GM12878 (cell line): ENCODE data around the gene RXRG. TPM values are rescaled to one million over a fixed set of nuclear protein-coding genes. Genes with fewer than 3 reads are reported as not detected.

Experiments
- ATAC-seq: fragments of 200-7000 bp; cut with Tn5 transposase; 3 replicates; pipeline ENCODE4 v1.9.1; 2020; ENCODE audit warnings: mild to moderate bottlenecking, moderate library complexity
- BruUV-seq: library from RNA; stranded (reverse); fragments of 400-500 nt; replicated peaks from 2 replicates; lab custom pipeline; 2021; lab: Mats Ljungman, UMichigan
- CTCF ChIA-PET: fragments of 300-600 bp; sonication (Branson Sonifier 250); formaldehyde crosslinking; extraction: SDS; loops from one replicate; lab custom pipeline; 2021; ENCODE audit warnings: inconsistent platforms; lab: Yijun Ruan, JAX
- POLR2A ChIA-PET: fragments of 350-600 bp; formaldehyde crosslinking; extraction: SDS; loops from one replicate; lab custom pipeline; 2021; ENCODE audit warnings: inconsistent platforms; lab: Charles Lee
- RAD21 ChIA-PET: fragments of 300-600 bp; sonication (Branson Sonifier 250); formaldehyde crosslinking; loops from one replicate; lab custom pipeline; 2023; ENCODE audit warnings: antibody characterized with exemption; ENCODE audit not compliant: unreplicated experiment; lab: Charles Lee
- SMC1A ChIA-PET: fragments of 300-600 bp; sonication (Branson Sonifier 250); formaldehyde crosslinking; loops from one replicate; lab custom pipeline; 2023; ENCODE audit not compliant: unreplicated experiment, uncharacterized antibody; lab: Charles Lee
- DNase-seq: peaks from one replicate; pipeline ENCODE4 v3.0.0-alpha.2; 2011; ENCODE audit warnings: low read depth, low spot score
- FAIRE-seq: peaks from 3 replicates; lab custom pipeline; 2011; peaks lifted over from hg19 to GRCh38; lab: Jason Lieb, UNC
- H2AFZ ChIP-seq: 2 replicates; pipeline ENCODE4 v1.6.0; 2011; ENCODE audit warnings: low read depth, low read length, control low read depth; ENCODE audit not compliant: control insufficient read depth
- H3K27ac ChIP-seq: 2 replicates; pipeline ENCODE4 v1.5.1; 2011; ENCODE audit warnings: control low read depth; ENCODE audit not compliant: control insufficient read depth, insufficient read depth
- H3K27me3 ChIP-seq, 2 experiments: replicated peaks in 1 of 2; 2 replicates each; pipeline versions ENCODE4 v1.6.0 to v1.6.1; 2011; ENCODE audit warnings: low read length in 1 of 2; ENCODE audit not compliant: control insufficient read depth in 2 of 2, insufficient read depth in 2 of 2
- H3K36me3 ChIP-seq, 2 experiments: 2 replicates each; pipeline ENCODE4 v1.5.1; 2011; ENCODE audit warnings: low read length in 1 of 2; ENCODE audit not compliant: control insufficient read depth in 2 of 2, insufficient read depth in 2 of 2
- H3K4me1 ChIP-seq: 2 replicates; pipeline ENCODE4 v1.6.1; 2011; ENCODE audit warnings: mild to moderate bottlenecking, low read length, moderate library complexity, mixed read lengths; ENCODE audit not compliant: control insufficient read depth, insufficient read depth
- H3K4me2 ChIP-seq: 2 replicates; pipeline ENCODE4 v1.6.0; 2011; ENCODE audit warnings: control low read depth; ENCODE audit not compliant: control insufficient read depth, insufficient read depth
- H3K4me3 ChIP-seq: fragments of 200-600 bp; sonication (generic); 2 replicates; pipeline ENCODE4 v1.5.1; 2016
- H3K79me2 ChIP-seq: 2 replicates; pipeline ENCODE4 v1.6.0; 2011; ENCODE audit warnings: low read length; ENCODE audit not compliant: control insufficient read depth, insufficient read depth
- H3K9ac ChIP-seq: 2 replicates; pipeline ENCODE4 v1.8.0; 2011; ENCODE audit warnings: low read length, control low read depth, mixed read lengths; ENCODE audit not compliant: control insufficient read depth, insufficient read depth
- H3K9me3 ChIP-seq: replicated peaks from 3 replicates; pipeline ENCODE4 v1.5.1; 2011; ENCODE audit warnings: mild to moderate bottlenecking, low read length; ENCODE audit not compliant: control insufficient read depth, insufficient read depth
- H4K20me1 ChIP-seq: 2 replicates; pipeline ENCODE4 v1.6.0; 2011; ENCODE audit not compliant: control insufficient read depth, insufficient read depth
- GATAD2B ChIP-seq: fragments of 450-650 bp; conservative IDR thresholded peaks from 2 replicates; pipeline ENCODE4 v1.6.1; 2017; ENCODE audit warnings: low read depth, mild to moderate bottlenecking, moderate library complexity
- LARP7 ChIP-seq: fragments of 450-650 bp; IDR thresholded peaks from 2 replicates; pipeline ENCODE4 v1.6.1; 2017; ENCODE audit warnings: mild to moderate bottlenecking
- MTA2 ChIP-seq: fragments of 450-650 bp; IDR thresholded peaks from 2 replicates; pipeline ENCODE4 v1.6.1; 2016; ENCODE audit warnings: low read depth, mild to moderate bottlenecking, moderate library complexity
- ZNF384 ChIP-seq: IDR thresholded peaks from 2 replicates; pipeline ENCODE4 v1.6.1; 2012; ENCODE audit warnings: low read depth, mild to moderate bottlenecking, low read length, improper control_type of control experiment, borderline replicate concordance
- WGBS: methylation state at CpG from one replicate; pipeline ENCODE4 v1.1.6; 2016; ENCODE audit warnings: low lambda C conversion rate; ENCODE audit not compliant: insufficient replicate concordance, insufficient coverage; ENCODE audit errors: missing lambda C conversion rate; 5-methylcytosine and 5-hydroxymethylcytosine counted together
- in situ Hi-C: fragments of 300-500 bp; cut with MboI; formaldehyde crosslinking; loops from 9 replicates; pipeline ENCODE4 v1.14.3; 2018; ENCODE audit warnings: mixed read lengths
- intact Hi-C: fragments of 100-400 bp; cut with micrococcal nuclease; formaldehyde crosslinking; loops from one replicate; pipeline ENCODE4 v1.14.2; 2022; ENCODE audit not compliant: unreplicated experiment
- polyA plus RNA-seq, 11 experiments: library from polyadenylated mRNA; depleted of rRNA in 4 of 11; unstranded in 6 of 11; stranded (reverse) in 5 of 11; fragments of >200 nt; fragmentation: Nextera tagmentation in 4 of 11; fragmentation: Illumina TruSeq in 1 of 11; extraction: Ambion mirVana in 4 of 11; extraction: Trizol in 1 of 11; gene quantifications; 1 replicate in 1 of 11; 2 replicates in 10 of 11; pipeline versions ENCODE4 v1.2.1 to v1.2.3, GENCODE V29; 2011 to 2016; ENCODE audit warnings: inconsistent platforms in 2 of 11, missing spikeins in 2 of 11, low read depth in 1 of 11
- total RNA-seq, 4 experiments: library from RNA; depleted of rRNA in 3 of 4; stranded (reverse); fragments of >200 nt in 3 of 4; fragmentation: Illumina TruSeq in 1 of 4; extraction: Trizol in 1 of 4; gene quantifications; 2 replicates each; pipeline versions ENCODE4 v1.2.1 to v1.2.3, GENCODE V29; 2013 to 2021
- TF ChIP-seq, protein P1 (sequence below): IDR thresholded peaks from 2 replicates; pipeline ENCODE4 v1.6.1; 2011; ENCODE audit warnings: borderline replicate concordance, low read depth, mild to moderate bottlenecking, moderate library complexity, low read length; ENCODE audit not compliant: insufficient read depth, poor library complexity, severe bottlenecking
- TF ChIP-seq, protein P2 (sequence below): fragments of 450-650 bp; IDR thresholded peaks from 2 replicates; pipeline ENCODE4 v1.6.1; 2017; ENCODE audit warnings: mild to moderate bottlenecking, moderate library complexity
- TF ChIP-seq, protein P3 (sequence below): fragments of 450-650 bp; IDR thresholded peaks from 2 replicates; pipeline ENCODE4 v1.6.1; 2018; ENCODE audit warnings: borderline replicate concordance, mild to moderate bottlenecking; ENCODE audit not compliant: partially characterized antibody

Gene RXRG
- total and polyA plus RNA-seq, 10 of the 15 experiments (the other 5 are each of a cell fraction or from before 2014, with no cell fraction given) = 0.10 TPM; not detected in 9

DNA sequence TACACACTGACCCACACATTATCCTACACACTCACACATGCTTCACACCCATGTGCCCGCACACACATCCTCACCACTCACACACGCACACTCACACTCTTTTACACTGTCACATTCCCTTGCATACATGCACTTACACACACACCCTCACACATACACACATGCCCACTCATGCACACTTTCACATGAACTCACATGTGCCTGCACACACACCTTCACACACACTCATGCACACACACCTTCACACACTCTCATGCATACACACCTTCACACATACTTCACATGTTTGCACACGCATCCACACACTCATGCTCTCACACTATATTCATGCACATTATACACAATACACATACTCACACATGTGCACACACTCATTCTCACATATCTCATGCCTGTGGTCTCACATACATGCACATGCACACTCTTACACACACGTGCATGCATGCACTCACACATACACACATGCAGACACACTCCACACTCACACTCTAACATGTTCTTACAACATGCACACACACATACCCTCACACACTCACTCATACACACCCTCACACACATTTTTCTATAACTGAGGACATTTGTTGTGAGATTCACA, 42.3 kb downstream of the RXRG start:
- SMC1A ChIA-PET = interaction anchor here (1.5 to 1.8 kb wide), 3 partner anchors 190 to 511 kb away, joined by 3 to 5 read pairs (median 4); no protein-coding TSS in a partner anchor
- Histone ChIP-seq H3K27me3 (peaks cover 0 to 3% of the 10 kb centered on the region in 2 experiments; a peak in 3 of 4 replicates), H3K79me2 (no peaks in the 10 kb centered on the region), H3K27ac (no peak overlapping the region), H2AFZ (no peak overlapping the region), H3K4me1 (no peaks in the 10 kb centered on the region), H3K9ac (no peak overlapping the region), H4K20me1 (no peaks in the 10 kb centered on the region), H3K4me2 (no peak overlapping the region), H3K9me3 (no peaks in the 10 kb centered on the region), H3K4me3 (no peak overlapping the region), H3K36me3 (no peaks in the 10 kb centered on the region)
- WGBS = 48% methylated on average over 4 of the region's 4 CpGs
- ATAC-seq = no peak
- no peak for FAIRE-seq
- in situ Hi-C loops (no loop called here), intact Hi-C loops (no loop called here)
- no peak for DNase-seq
- POLR2A ChIA-PET = no interaction called here
- CTCF ChIA-PET = interaction anchor here (0.9 to 3.6 kb wide), 9 partner anchors 9 to 197 kb away, joined by 3 to 29 read pairs (median 4); no protein-coding TSS in a partner anchor
- TF ChIP-seq, protein P1, sequence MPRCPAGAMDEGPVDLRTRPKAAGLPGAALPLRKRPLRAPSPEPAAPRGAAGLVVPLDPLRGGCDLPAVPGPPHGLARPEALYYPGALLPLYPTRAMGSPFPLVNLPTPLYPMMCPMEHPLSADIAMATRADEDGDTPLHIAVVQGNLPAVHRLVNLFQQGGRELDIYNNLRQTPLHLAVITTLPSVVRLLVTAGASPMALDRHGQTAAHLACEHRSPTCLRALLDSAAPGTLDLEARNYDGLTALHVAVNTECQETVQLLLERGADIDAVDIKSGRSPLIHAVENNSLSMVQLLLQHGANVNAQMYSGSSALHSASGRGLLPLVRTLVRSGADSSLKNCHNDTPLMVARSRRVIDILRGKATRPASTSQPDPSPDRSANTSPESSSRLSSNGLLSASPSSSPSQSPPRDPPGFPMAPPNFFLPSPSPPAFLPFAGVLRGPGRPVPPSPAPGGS = peak; percentile 69
- no peak for TF ChIP-seq LARP7
- BruUV-seq = no TSS peak
- RAD21 ChIA-PET = interaction anchor here (1.4 to 1.5 kb wide), 2 partner anchors 18 to 190 kb away, joined by 3 to 4 read pairs; no protein-coding TSS in a partner anchor

DNA sequence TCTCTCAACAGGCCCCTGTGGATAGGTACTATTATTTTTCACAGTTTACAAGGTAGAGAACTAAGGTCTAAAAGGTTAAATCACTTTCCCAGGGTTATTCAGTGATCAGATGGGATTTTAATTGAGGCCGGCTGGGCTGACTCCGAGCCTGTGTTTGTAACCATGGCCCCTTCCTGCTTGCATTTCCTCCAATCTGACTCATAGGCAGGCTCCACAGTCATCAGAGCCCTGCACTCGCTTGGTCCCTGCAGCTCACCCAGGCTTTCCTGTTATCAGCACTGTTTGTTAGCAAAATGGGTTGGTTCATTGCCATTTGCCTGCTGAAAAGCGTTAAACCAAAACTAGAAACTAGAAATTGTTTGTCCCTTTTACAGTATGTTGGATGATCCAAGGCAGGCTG, 47.0 kb downstream of the RXRG start:
- SMC1A ChIA-PET = no interaction called here
- Histone ChIP-seq H3K4me2 (no peak overlapping the region), H3K79me2 (no peaks in the 10 kb centered on the region), H3K27ac (no peak overlapping the region), H3K9me3 (no peaks in the 10 kb centered on the region), H3K27me3 (peaks cover 0 to under 1% of the 10 kb centered on the region in 2 experiments; a peak in 3 of 4 replicates), H3K4me3 (no peak overlapping the region), H3K4me1 (peaks cover 9% of the 10 kb centered on the region; the same call in 1 of the 2 replicates), H4K20me1 (no peaks in the 10 kb centered on the region), H3K9ac (no peak overlapping the region), H3K36me3 (no peaks in the 10 kb centered on the region), H2AFZ (no peak overlapping the region)
- POLR2A ChIA-PET = no interaction called here
- ATAC-seq (no peak), FAIRE-seq (no peak), DNase-seq (no peak)
- intact Hi-C loops (loop anchor here (10.0 kb wide), 3 partner anchors 257 to 427 kb away; partner anchors contain the start of gene UCK2), in situ Hi-C loops (no loop called here)
- no TSS peak for BruUV-seq
- 3% methylated on average over 4 of the region's 4 CpGs for WGBS
- RAD21 ChIA-PET = no interaction called here
- CTCF ChIA-PET = interaction anchor here (7.0 kb wide), 1 partner anchor 199 kb away, joined by 176 read pairs; no protein-coding TSS in a partner anchor
- TF ChIP-seq, protein P2, sequence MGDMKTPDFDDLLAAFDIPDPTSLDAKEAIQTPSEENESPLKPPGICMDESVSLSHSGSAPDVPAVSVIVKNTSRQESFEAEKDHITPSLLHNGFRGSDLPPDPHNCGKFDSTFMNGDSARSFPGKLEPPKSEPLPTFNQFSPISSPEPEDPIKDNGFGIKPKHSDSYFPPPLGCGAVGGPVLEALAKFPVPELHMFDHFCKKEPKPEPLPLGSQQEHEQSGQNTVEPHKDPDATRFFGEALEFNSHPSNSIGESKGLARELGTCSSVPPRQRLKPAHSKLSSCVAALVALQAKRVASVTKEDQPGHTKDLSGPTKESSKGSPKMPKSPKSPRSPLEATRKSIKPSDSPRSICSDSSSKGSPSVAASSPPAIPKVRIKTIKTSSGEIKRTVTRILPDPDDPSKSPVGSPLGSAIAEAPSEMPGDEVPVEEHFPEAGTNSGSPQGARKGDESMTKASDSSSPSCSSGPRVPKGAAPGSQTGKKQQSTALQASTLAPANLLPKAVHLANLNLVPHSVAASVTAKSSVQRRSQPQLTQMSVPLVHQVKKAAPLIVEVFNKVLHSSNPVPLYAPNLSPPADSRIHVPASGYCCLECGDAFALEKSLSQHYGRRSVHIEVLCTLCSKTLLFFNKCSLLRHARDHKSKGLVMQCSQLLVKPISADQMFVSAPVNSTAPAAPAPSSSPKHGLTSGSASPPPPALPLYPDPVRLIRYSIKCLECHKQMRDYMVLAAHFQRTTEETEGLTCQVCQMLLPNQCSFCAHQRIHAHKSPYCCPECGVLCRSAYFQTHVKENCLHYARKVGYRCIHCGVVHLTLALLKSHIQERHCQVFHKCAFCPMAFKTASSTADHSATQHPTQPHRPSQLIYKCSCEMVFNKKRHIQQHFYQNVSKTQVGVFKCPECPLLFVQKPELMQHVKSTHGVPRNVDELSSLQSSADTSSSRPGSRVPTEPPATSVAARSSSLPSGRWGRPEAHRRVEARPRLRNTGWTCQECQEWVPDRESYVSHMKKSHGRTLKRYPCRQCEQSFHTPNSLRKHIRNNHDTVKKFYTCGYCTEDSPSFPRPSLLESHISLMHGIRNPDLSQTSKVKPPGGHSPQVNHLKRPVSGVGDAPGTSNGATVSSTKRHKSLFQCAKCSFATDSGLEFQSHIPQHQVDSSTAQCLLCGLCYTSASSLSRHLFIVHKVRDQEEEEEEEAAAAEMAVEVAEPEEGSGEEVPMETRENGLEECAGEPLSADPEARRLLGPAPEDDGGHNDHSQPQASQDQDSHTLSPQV = no peak
- TF ChIP-seq, protein P3, sequence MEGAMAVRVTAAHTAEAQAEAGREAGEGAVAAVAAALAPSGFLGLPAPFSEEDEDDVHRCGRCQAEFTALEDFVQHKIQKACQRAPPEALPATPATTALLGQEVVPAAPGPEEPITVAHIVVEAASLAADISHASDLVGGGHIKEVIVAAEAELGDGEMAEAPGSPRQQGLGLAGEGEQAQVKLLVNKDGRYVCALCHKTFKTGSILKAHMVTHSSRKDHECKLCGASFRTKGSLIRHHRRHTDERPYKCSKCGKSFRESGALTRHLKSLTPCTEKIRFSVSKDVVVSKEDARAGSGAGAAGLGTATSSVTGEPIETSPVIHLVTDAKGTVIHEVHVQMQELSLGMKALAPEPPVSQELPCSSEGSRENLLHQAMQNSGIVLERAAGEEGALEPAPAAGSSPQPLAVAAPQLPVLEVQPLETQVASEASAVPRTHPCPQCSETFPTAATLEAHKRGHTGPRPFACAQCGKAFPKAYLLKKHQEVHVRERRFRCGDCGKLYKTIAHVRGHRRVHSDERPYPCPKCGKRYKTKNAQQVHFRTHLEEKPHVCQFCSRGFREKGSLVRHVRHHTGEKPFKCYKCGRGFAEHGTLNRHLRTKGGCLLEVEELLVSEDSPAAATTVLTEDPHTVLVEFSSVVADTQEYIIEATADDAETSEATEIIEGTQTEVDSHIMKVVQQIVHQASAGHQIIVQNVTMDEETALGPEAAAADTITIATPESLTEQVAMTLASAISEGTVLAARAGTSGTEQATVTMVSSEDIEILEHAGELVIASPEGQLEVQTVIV = no peak
- TF ChIP-seq GATAD2B = no peak
- TF ChIP-seq MTA2 = no peak
- no peak for TF ChIP-seq ZNF384
